Measurements from ENCODE around the gene NSG1.
"Not testable (repeated sequence)": the region's sequence is repeated elsewhere in the genome, so short reads cannot be mapped to it uniquely, and the experiment has no call there.

The NSG1 gene

DNA sequence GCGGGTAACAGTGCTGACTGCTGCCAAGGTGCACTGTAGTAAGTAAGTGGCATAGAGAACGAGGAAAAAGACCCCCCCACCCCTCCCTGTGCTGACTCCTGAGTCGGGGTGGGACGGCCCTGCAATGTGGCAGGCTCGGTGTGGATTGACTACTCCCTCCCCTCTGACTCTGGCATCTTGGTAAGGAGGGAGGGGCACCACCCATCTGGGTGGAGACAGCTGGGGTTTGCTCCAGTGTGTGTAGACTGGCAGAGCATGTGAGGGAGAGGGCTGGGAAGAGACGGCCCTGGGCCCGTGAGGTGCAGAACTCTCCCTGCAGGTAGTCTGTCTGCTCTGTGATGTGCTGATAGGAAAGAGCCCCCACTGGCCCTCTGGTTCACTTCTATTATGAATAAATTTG, 31.0 kb downstream of the NSG1 start:
- no peak for DNase-seq

GRCh38 chr4:4418676-4419390, 31.9 kb downstream of the NSG1 start:
- no peak for DNase-seq

- no peak for DNase-seq
Measured at GRCh38 chr4:4419896-4420295, 33.0 kb downstream of the NSG1 start.

GRCh38 chr4:4420421-4420820, 33.5 kb downstream of the NSG1 start:
- no peak for DNase-seq

- DNase-seq = no peak
Measured at GRCh38 chr4:4421356-4421755, 34.5 kb downstream of the NSG1 start.

DNA sequence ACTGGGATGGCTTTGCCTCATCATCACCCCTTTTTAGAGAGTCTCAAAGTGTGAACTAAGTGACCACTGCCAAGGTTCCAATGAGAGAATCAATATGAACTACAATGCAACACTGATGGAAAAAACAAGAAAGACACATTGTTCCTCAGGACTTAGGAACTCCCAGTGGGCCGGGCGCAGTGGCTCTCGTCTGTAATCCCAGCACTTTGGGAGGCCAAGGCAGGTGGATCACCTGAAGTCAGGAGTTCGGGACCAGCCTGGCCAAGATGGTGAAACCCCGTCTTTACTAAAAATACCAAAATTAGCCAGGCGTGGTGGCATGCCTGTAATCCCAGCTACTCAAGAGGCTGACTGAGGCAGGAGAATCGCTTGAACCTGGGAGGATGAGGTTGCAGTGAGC, 35.2 kb downstream of the NSG1 start:
- DNase-seq = not testable (repeated sequence)

DNA sequence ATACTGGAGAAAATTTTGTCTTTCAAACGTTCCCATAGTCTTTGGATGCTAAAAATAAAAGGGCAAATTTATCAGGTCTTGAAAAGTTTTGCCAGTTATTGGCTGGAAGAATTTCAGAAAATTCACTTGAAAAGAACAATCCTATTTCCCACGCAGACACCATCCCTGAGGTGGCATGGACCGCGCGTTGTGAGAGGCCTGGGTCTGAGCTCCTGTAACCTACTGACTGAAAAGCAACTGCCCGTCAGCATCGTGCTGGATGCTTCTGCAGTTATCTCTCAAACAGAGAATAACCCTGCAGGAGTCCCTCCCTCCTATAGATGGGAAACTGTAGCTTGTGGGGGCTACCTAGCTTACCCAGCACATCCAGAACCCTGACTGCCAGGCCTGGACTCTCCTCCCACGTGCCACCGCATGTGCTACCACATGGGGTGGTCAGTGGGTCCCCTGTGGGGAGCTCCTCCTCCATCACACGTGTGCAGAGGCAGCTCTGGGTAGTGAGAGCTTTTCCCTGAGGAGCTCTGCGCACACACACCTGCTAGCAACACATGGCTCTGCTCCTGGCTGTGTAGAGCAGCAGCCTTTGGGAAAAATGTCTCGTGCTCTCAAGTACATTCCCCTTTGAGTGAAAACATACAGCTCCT, 36.1 kb downstream of the NSG1 start:
- no peak for DNase-seq

GRCh38 chr4:4423706-4424498, 37.0 kb downstream of the NSG1 start:
- DNase-seq = no peak

- DNase-seq = no peak
Measured at GRCh38 chr4:4424499-4425115, 37.7 kb downstream of the NSG1 start.

- DNase-seq = no peak
Measured at GRCh38 chr4:4425119-4425690, 38.3 kb downstream of the NSG1 start.

DNA sequence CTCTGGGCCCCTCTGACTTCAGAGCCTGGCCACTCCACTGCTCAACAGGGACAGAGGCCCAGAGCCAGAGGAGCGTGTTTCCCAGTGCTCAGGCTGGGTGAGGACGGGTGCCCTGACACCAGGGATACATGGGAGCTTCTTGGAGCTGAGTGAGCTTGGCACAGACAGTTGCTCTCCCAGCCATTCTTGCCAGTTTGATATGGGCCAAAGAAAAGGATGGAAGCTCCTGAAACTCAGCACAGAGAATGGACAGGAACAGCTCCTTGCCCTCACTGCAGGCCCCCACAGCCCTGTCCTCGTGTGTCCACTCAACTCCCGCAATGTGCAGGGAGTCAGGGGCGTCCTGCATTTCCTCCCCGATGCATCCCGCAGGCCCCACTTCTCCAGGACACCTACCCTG, 38.8 kb downstream of the NSG1 start:
- DNase-seq = no peak

- DNase-seq = no peak
Measured at GRCh38 chr4:4426511-4427120, 39.7 kb downstream of the NSG1 start.

GRCh38 chr4:4427121-4427870, 40.4 kb downstream of the NSG1 start:
- DNase-seq = no peak

GRCh38 chr4:4427886-4428285, 41.0 kb downstream of the NSG1 start:
- no peak for DNase-seq

DNA sequence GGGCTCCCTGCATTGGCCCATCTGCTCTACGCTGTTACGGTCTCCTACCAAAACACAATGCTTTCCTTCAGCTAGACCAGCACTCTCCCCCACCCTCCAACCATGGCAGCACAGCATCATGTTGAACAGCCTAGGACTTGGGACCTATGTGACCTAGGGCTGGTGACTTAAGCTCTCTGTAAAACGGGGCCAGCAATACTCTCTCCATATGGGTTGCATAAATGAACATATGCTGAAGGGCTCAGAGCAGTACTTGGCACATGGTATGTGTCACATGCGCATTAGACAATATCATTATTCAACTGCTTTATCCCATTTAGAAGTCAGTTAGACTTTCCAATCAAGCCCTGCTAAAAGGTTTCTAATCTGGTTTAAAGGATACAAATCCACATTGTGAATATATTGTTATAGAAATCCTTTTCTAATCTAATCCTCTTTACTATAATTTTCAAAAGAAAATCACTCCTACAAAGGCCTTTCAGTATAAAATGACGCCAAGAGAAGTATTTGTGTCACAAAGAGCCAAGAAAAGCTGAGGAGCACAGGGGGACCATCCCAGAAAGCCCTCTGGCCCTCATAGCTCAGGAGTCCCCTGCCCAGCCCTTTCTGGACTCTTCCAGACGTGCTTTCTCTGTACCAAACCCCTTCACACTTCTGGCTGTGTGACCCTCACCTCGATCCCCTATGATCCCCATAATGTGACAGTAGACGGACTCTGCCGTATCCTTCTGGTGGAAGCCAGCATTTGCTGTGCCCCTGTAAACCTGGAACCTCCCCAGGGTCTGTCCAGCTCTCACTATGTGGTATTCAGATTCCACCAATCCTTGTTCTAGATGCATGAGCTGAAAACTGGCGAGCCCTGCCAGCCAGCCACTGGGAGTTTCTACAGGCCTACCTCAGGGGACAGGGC, 42.3 kb downstream of the NSG1 start:
- no peak for DNase-seq

DNA sequence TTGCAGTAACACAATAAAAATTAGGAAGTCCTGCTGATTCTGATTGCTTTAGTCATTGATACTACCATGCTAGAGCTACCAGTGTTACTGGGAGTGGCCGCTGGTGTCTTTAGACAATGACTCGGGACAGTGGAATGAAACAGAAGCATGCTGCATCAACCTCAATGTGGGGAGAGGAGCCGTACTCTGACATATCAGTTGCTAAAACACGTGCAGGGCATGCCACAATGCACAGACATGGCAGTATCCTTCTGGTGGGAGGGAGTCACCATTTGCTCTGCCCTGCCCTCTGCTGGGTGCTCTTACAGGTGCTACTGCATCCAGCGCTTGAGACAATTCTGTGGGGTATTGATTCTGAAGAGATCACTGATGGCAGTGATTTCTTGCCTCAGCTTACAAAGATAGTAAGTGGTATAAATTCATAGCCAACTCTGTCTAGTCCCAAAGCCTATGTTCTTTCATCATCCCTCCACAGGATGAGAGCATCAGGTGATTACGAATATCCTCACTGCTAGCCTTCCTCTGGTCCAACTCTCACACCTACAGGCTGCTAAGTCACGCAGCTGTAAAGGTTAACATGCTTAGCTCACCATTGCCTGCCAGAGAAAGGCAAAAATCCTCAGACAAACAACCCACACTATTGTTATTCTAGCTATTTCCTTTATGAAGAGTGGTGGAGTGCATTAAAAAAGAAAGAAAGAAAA, 43.7 kb downstream of the NSG1 start:
- peak; percentile 34 for DNase-seq

DNA sequence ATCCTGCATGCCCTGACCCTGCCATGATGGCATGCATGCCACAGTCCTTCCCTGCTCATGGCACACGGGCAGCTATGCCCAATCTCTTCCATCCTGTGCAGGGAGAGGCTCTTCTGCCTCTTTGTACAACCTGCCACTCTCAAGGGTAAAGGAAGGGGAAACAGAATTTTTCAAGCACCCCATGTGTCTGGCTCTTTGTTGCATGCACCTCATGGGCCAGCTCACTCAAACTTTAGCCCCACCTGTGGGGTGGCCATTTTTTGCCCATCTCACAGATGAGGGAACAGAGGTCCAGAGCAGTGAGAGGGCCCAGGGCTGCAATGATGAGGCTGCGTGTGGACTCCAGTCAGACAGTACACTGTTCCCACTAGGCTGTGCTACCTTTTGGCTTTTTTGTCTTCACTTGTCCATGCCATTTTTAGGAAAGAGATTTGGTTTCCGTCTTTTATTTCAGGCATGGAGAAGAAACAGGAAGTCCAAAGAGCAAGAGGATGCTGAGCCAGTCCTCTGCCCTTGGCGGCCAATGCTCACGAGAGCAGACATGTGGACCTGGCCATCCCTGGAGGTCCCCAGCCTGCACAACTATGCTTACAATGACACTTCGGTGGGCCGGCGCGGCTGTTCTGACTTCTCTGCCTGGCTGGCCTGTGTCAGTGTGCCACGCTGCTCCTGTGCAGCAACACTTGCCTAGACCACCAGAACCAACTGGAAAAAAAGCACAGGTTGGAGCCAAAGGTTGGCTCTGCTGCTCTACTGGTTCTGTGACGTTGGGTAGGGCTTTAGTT, 45.6 kb downstream of the NSG1 start:
- no peak for DNase-seq

- no peak for DNase-seq
Measured at GRCh38 chr4:4433941-4434340, 47.0 kb downstream of the NSG1 start.

GRCh38 chr4:4436244-4436823, 49.4 kb downstream of the NSG1 start:
- DNase-seq = no peak
